Measurements from ENCODE around the gene TRIM52.
"Not testable (repeated sequence)": the region's sequence is repeated elsewhere in the genome, so short reads cannot be mapped to it uniquely, and the experiment has no call there.

TRIM52 gene

GRCh38 chr5:181219262-181220177, 41.4 kb downstream of the TRIM52 start:
- Mint-ChIP-seq H3K27ac (no peak overlapping the region), H3K4me3 (peak overlapping the region; percentile 72), H3K36me3 (ENCODE audit: low read depth) (peaks cover 2% of the 10 kb centered on the region), H3K27me3 (ENCODE audit: low read depth, poor library complexity) (peaks cover 44% of the 10 kb centered on the region), H3K4me1 (peaks cover 21% of the 10 kb centered on the region), H3K9me3 (peaks cover 6% of the 10 kb centered on the region)
- TF ChIP-seq CTCF (IDR thresholded peaks at IDR 0.05) = no peak
- DNase-seq = no peak

GRCh38 chr5:181218795-181219124, 42.2 kb downstream of the TRIM52 start:
- peak overlapping the region; percentile 88 for H3K4me3 Mint-ChIP-seq
- peaks cover 15% of the 10 kb centered on the region for H3K4me1 Mint-ChIP-seq
- DNase-seq = no peak
- H3K27ac Mint-ChIP-seq = no peak overlapping the region
- peaks cover 6% of the 10 kb centered on the region for H3K9me3 Mint-ChIP-seq
- peaks cover 52% of the 10 kb centered on the region for H3K27me3 Mint-ChIP-seq (ENCODE audit: low read depth, poor library complexity)
- TF ChIP-seq CTCF (IDR thresholded peaks at IDR 0.05) = no peak
- H3K36me3 Mint-ChIP-seq (ENCODE audit: low read depth) = no peaks in the 10 kb centered on the region

GRCh38 chr5:181217803-181218062, 43.2 kb downstream of the TRIM52 start:
- peaks cover 62% of the 10 kb centered on the region for H3K27me3 Mint-ChIP-seq (ENCODE audit: low read depth, poor library complexity)
- peaks cover 6% of the 10 kb centered on the region for H3K9me3 Mint-ChIP-seq
- H3K4me1 Mint-ChIP-seq = peaks cover 20% of the 10 kb centered on the region
- no peak for TF ChIP-seq CTCF (IDR thresholded peaks at IDR 0.05)
- H3K4me3 Mint-ChIP-seq = peak overlapping the region; percentile 88
- DNase-seq = peak; percentile 38
- no peaks in the 10 kb centered on the region for H3K36me3 Mint-ChIP-seq (ENCODE audit: low read depth)
- peak overlapping the region; percentile 8 for H3K27ac Mint-ChIP-seq

GRCh38 chr5:181217111-181217802, 43.7 kb downstream of the TRIM52 start:
- peaks cover 20% of the 10 kb centered on the region for H3K4me1 Mint-ChIP-seq
- TF ChIP-seq CTCF (IDR thresholded peaks at IDR 0.05) = no peak
- peak overlapping the region; percentile 88 for H3K4me3 Mint-ChIP-seq
- peak overlapping the region; percentile 8 for H3K27ac Mint-ChIP-seq
- H3K36me3 Mint-ChIP-seq (ENCODE audit: low read depth) = no peaks in the 10 kb centered on the region
- peaks cover 66% of the 10 kb centered on the region for H3K27me3 Mint-ChIP-seq (ENCODE audit: low read depth, poor library complexity)
- H3K9me3 Mint-ChIP-seq = peaks cover 5% of the 10 kb centered on the region
- peak; percentile 68 for DNase-seq

GRCh38 chr5:181215997-181216989, 44.6 kb downstream of the TRIM52 start:
- H3K9me3 Mint-ChIP-seq = no peaks in the 10 kb centered on the region
- H3K36me3 Mint-ChIP-seq (ENCODE audit: low read depth) = no peaks in the 10 kb centered on the region
- H3K4me1 Mint-ChIP-seq = peaks cover 20% of the 10 kb centered on the region
- peaks cover 67% of the 10 kb centered on the region for H3K27me3 Mint-ChIP-seq (ENCODE audit: low read depth, poor library complexity)
- H3K27ac Mint-ChIP-seq = no peak overlapping the region
- no peak for DNase-seq
- H3K4me3 Mint-ChIP-seq = peak overlapping the region; percentile 81
- no peak for TF ChIP-seq CTCF (IDR thresholded peaks at IDR 0.05)

- not testable (repeated sequence) for H3K4me3 Mint-ChIP-seq; H3K36me3 Mint-ChIP-seq (ENCODE audit: low read depth); H3K27ac Mint-ChIP-seq; DNase-seq; H3K9me3 Mint-ChIP-seq
- Mint-ChIP-seq H3K27me3 (ENCODE audit: low read depth, poor library complexity) (peaks cover 74% of the 10 kb centered on the region), H3K4me1 (peaks cover 20% of the 10 kb centered on the region)
Measured at GRCh38 chr5:181214249-181214648, 46.7 kb downstream of the TRIM52 start.

All from nephron progenitor cell (in vitro differentiated cells).